Osteocyte (in vitro differentiated cells): Measurements from ENCODE around the gene TGFB1I1. TPM values are rescaled to one million over a fixed set of nuclear protein-coding genes. Genes with fewer than 3 reads are reported as not detected.

Source experiments
- DNase-seq: peaks from one replicate; pipeline ENCODE4 v3.0.0; 2021; ENCODE audit warnings: mixed read lengths; ENCODE audit not compliant: unreplicated experiment; ENCODE audit errors: extremely low spot score
- H3K27ac Mint-ChIP-seq: one replicate; pipeline ENCODE4 v1.8.0; 2021; ENCODE audit warnings: mild to moderate bottlenecking, mixed read lengths; ENCODE audit not compliant: unreplicated experiment
- H3K27me3 Mint-ChIP-seq: one replicate; pipeline ENCODE4 v1.8.0; 2021; ENCODE audit warnings: mixed read lengths; ENCODE audit not compliant: unreplicated experiment
- H3K36me3 Mint-ChIP-seq: one replicate; pipeline ENCODE4 v1.8.0; 2021; ENCODE audit warnings: mixed read lengths; ENCODE audit not compliant: unreplicated experiment
- H3K4me1 Mint-ChIP-seq: one replicate; pipeline ENCODE4 v1.8.0; 2021; ENCODE audit warnings: mixed read lengths; ENCODE audit not compliant: unreplicated experiment
- H3K4me3 Mint-ChIP-seq: one replicate; pipeline ENCODE4 v1.8.0; 2021; ENCODE audit warnings: mild to moderate bottlenecking, moderate library complexity, mixed read lengths; ENCODE audit not compliant: unreplicated experiment
- H3K9me3 Mint-ChIP-seq: one replicate; pipeline ENCODE4 v1.8.0; 2021; ENCODE audit warnings: mixed read lengths; ENCODE audit not compliant: unreplicated experiment
- CTCF ChIP-seq: fragments of 200-600 bp; sonication (generic); IDR thresholded peaks from 2 replicates; pipeline ENCODE4 v1.5.0; 2021; ENCODE audit warnings: antibody characterized with exemption, mild to moderate bottlenecking, moderate library complexity
- total RNA-seq: library from RNA; stranded (reverse); gene quantifications from 2 replicates; pipeline ENCODE4 v1.2.1, GENCODE V29; 2021

The TGFB1I1 gene
- total RNA-seq, 1 donor from 2014 or later: 120 TPM

GRCh38 chr16:31476303-31477219 is 4.6 kb downstream of the TGFB1I1 start:
- no peaks in the 10 kb centered on the region for H3K9me3 Mint-ChIP-seq
- TF ChIP-seq CTCF: no peak
- peaks cover 29% of the 10 kb centered on the region for H3K4me1 Mint-ChIP-seq
- DNase-seq: no peak
- H3K4me3 Mint-ChIP-seq: no peak overlapping the region
- no peak overlapping the region for H3K27ac Mint-ChIP-seq
- peaks cover 26% of the 10 kb centered on the region for H3K36me3 Mint-ChIP-seq
- H3K27me3 Mint-ChIP-seq: no peaks in the 10 kb centered on the region

GRCh38 chr16:31477220-31478216 is 5.6 kb downstream of the TGFB1I1 start:
- H3K36me3 Mint-ChIP-seq: peaks cover 26% of the 10 kb centered on the region
- H3K4me1 Mint-ChIP-seq: peaks cover 24% of the 10 kb centered on the region
- H3K27ac Mint-ChIP-seq: no peak overlapping the region
- H3K27me3 Mint-ChIP-seq: no peaks in the 10 kb centered on the region
- no peaks in the 10 kb centered on the region for H3K9me3 Mint-ChIP-seq
- no peak for TF ChIP-seq CTCF
- DNase-seq: no peak
- H3K4me3 Mint-ChIP-seq: no peak overlapping the region

- H3K9me3 Mint-ChIP-seq: no peaks in the 10 kb centered on the region
- DNase-seq: no peak
- H3K27me3 Mint-ChIP-seq: no peaks in the 10 kb centered on the region
- no peak overlapping the region for H3K27ac Mint-ChIP-seq
- H3K4me1 Mint-ChIP-seq: peaks cover 15% of the 10 kb centered on the region
- H3K4me3 Mint-ChIP-seq: no peak overlapping the region
- no peak for TF ChIP-seq CTCF
- peaks cover 22% of the 10 kb centered on the region for H3K36me3 Mint-ChIP-seq
These were observed 7.0 kb downstream of the TGFB1I1 start for GRCh38 chr16:31478956-31479355.

GRCh38 chr16:31479751-31480150 is 7.8 kb downstream of the TGFB1I1 start:
- H3K27me3 Mint-ChIP-seq: no peaks in the 10 kb centered on the region
- DNase-seq: no peak
- no peaks in the 10 kb centered on the region for H3K9me3 Mint-ChIP-seq
- no peak for TF ChIP-seq CTCF
- no peak overlapping the region for H3K4me3 Mint-ChIP-seq
- peaks cover 19% of the 10 kb centered on the region for H3K36me3 Mint-ChIP-seq
- peaks cover 12% of the 10 kb centered on the region for H3K4me1 Mint-ChIP-seq
- H3K27ac Mint-ChIP-seq: no peak overlapping the region
